Erythroblast (primary cell): ENCODE measurements around the gene TSPEAR.

Experiments used
- GATA1 ChIP-seq: IDR thresholded peaks from 2 replicates; pipeline ENCODE4 v1.6.1; 2011; ENCODE audit warnings: low read depth, mild to moderate bottlenecking, control low read depth, low read length, moderate library complexity
- POLR2A ChIP-seq: IDR thresholded peaks from 2 replicates; pipeline ENCODE4 v1.6.1; 2011; ENCODE audit warnings: mild to moderate bottlenecking, low read length

- TF ChIP-seq POLR2A, result no peak
- TF ChIP-seq GATA1, result no peak
These were observed 243.5 kb downstream of the TSPEAR start for GRCh38 chr21:44467859-44468195.
